Stimulated activated CD8-positive, alpha-beta memory T cell treated with anti-CD3 and anti-CD28 coated beads, Interleukin-4, amount 100 ng/mL, for 48 hours (primary cell): ENCODE results near the gene MARCHF5.
"Not testable (repeated sequence)": the region's sequence is repeated elsewhere in the genome, so short reads cannot be mapped to it uniquely, and the experiment has no call there.

Experiments
- DNase-seq: peaks from one replicate; pipeline ENCODE4 v3.0.0-alpha.2; 2020

Gene MARCHF5

DNA sequence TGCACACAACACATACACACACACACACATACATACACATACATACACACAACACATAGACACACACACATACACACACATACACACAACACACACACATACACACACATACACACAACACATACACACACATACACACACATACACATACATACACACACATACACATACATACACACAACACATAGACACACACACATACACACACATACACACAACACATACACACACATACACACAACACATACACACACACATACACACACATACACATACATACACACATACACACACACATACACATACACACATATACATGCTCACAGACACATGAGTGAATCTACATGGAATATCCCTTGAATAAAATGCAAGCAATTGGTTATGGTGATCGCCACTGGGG, 102.2 kb downstream of the MARCHF5 start:
- DNase-seq, result not testable (repeated sequence)

DNA sequence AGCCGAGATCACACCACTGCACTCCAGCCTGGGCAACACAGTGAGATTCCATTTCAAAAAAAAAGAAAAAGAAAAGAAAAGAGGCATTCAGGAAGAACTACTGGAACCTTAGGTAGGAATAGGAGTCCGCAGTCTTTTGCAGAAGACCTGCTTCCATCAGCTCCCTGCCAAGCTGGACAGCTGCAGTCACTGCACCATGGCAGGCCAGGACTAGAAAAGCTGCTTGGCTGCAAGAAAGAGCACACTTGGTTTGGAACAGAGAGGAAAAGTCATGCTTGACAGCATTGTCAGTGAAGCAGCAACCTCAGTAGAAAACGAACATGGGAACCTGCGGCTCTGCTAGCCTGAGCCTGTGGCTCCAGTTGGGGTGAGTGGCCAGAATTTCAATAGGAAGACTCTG, 104.3 kb downstream of the MARCHF5 start:
- no peak for DNase-seq

DNA sequence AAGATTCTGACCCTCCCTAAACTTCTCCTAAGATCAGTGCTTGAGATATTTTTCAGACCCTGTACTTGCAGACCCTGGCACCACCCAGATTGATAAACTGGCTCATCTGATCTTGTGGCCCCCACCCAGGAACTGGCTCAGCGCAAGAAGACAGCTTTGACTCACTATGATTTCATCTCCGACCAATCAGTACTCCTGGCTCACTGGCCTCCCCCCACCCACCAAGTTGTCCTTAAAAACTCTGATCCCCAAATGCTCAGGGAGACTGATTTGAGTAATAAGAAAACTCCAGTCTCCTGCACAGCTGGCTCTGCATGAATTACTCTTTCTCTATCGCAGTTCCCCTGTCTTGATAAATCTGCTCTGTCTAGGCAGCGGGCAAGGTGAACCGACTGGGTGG, 111.3 kb downstream of the MARCHF5 start:
- DNase-seq, result not testable (repeated sequence)
